ENCODE data around the gene RREB1. TPM values are rescaled to one million over a fixed set of nuclear protein-coding genes. Genes with fewer than 3 reads are reported as not detected.

The RREB1 gene
- total RNA-seq, 2 experiments from 2014 or later = 18.7 to 19.7 TPM

DNA sequence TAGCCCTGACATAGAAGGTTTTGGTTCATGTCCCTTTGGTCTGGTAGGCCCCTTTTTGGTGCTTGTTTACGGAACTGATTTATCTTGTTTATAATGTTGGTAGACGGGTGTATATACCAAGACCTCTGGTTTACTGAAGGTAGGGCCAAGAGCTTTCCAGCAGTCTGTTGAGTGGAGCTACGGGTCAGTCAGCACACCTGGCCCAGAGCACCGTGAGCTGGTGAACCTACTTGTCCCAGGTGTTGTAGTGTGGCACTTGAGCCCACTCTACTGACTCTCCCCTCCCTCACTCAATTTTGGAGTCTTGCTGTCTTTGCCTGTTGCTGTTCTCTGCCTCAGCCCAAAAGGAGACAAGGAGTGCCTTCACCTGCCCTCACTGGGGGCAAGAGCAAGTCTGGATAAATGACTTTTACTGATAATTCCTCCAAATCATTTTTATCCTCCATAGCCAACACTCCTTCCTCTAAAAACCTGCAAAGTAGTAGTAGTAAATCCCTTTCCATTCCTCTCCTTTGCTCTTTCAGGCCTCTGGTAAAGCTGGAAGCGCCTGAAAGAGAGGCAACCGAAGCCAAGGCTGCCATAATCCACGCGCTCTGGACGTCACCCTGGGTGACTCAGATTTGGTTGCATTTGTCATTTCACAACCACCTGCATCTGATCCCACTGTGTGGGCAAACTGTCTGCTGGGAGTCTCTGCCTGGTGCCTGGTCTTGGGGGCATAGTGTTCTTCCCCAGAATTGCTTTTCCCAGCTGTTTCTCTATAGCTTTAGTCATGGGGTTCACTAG lies 22.2 kb downstream of the RREB1 start:
- peak; percentile 72 for DNase-seq
- Mint-ChIP-seq H3K9me3 (no peaks in the 10 kb centered on the region), H3K27ac (peak overlapping the region; percentile 83), H3K4me1 (ENCODE audit: low read depth) (peaks cover 75% of the 10 kb centered on the region), H3K36me3 (ENCODE audit: low read depth) (peaks cover 41% of the 10 kb centered on the region), H3K27me3 (no peaks in the 10 kb centered on the region), H3K4me3 (no peak overlapping the region)
- TF ChIP-seq, protein P1, sequence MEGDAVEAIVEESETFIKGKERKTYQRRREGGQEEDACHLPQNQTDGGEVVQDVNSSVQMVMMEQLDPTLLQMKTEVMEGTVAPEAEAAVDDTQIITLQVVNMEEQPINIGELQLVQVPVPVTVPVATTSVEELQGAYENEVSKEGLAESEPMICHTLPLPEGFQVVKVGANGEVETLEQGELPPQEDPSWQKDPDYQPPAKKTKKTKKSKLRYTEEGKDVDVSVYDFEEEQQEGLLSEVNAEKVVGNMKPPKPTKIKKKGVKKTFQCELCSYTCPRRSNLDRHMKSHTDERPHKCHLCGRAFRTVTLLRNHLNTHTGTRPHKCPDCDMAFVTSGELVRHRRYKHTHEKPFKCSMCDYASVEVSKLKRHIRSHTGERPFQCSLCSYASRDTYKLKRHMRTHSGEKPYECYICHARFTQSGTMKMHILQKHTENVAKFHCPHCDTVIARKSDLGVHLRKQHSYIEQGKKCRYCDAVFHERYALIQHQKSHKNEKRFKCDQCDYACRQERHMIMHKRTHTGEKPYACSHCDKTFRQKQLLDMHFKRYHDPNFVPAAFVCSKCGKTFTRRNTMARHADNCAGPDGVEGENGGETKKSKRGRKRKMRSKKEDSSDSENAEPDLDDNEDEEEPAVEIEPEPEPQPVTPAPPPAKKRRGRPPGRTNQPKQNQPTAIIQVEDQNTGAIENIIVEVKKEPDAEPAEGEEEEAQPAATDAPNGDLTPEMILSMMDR (IDR thresholded peaks at IDR 0.05) = no peak
- ChIA-PET CTCF (interaction anchor here (1.1 to 1.7 kb wide), 4 partner anchors 10 to 434 kb away, joined by 3 to 5 read pairs (median 4); no protein-coding TSS in a partner anchor), POLR2A (interaction anchor here (1.0 to 2.3 kb wide), 6 partner anchors 11 to 24 kb away, joined by 3 to 9 read pairs (median 4); no protein-coding TSS in a partner anchor)
- intact Hi-C loops (cut with micrococcal nuclease) = no loop called here
- peak; percentile 80 for ATAC-seq

DNA sequence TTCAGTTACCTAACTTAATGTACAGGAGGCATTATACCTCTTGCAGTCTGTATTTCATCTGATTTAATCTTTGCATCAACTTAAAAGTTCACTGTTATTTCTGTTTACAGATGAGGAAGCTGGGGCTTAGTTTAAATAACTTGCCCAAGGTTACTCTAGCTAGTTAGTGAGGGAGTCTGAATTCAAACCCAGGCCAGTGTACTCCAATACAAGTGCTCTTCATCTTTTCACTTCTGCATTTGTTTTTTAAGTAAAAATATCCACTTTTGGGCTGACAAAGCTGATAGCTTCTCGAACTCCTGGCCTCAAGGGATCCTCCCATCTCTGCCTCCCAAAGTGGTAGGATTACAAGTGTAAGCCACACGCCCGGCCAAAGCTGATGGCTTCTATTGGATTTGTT lies 23.6 kb downstream of the RREB1 start:
- H3K36me3 Mint-ChIP-seq (ENCODE audit: low read depth) = peaks cover 35% of the 10 kb centered on the region
- TF ChIP-seq, protein P1 (IDR thresholded peaks at IDR 0.05) = no peak
- CTCF ChIA-PET = no interaction called here
- H3K4me3 Mint-ChIP-seq = no peak overlapping the region
- peaks cover 82% of the 10 kb centered on the region for H3K4me1 Mint-ChIP-seq (ENCODE audit: low read depth)
- no peaks in the 10 kb centered on the region for H3K27me3 Mint-ChIP-seq
- no peak for DNase-seq
- H3K9me3 Mint-ChIP-seq = no peaks in the 10 kb centered on the region
- ATAC-seq = no peak
- POLR2A ChIA-PET = interaction anchor here (1.1 kb wide), 1 partner anchor 10 kb away, joined by 4 read pairs; no protein-coding TSS in a partner anchor
- intact Hi-C loops (cut with micrococcal nuclease) = no loop called here
- H3K27ac Mint-ChIP-seq = no peak overlapping the region

DNA sequence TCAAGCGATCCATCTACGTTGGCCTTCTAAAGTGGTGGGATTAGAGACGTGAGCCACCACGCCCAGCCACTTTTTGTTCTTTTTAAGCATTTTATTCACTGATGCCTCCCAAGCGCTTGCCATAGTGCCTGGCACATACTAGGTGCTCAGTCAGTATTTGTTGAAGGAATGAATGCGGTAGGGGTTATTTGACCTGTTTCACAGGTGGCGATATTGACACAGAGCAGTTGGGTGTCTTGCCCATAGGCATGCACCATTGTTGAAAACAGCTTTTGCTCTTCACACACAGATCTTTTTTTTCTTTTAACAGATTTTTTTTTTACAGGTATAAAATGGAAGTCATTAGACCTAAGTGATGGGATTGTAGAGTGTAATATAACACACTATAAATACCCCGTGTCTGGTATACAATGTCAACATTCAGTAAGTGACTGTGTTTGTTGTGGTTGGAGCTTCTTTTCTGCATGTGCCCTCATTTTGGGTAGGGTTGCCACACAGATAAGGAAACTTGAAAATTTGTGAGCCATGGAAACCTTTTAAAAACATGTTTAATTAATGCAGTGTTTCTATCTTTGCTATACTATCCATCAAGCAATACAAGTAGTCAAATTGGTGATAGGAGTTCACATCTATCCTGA lies 24.8 kb downstream of the RREB1 start:
- DNase-seq (no peak), ATAC-seq (no peak)
- POLR2A ChIA-PET = interaction anchor here (1.1 kb wide), 1 partner anchor 11 kb away, joined by 4 read pairs; no protein-coding TSS in a partner anchor
- Mint-ChIP-seq H3K4me1 (ENCODE audit: low read depth) (peaks cover 85% of the 10 kb centered on the region), H3K9me3 (no peaks in the 10 kb centered on the region), H3K27me3 (no peaks in the 10 kb centered on the region), H3K27ac (peak overlapping the region; percentile 43), H3K4me3 (no peak overlapping the region), H3K36me3 (ENCODE audit: low read depth) (peaks cover 31% of the 10 kb centered on the region)
- intact Hi-C loops (cut with micrococcal nuclease) = no loop called here
- CTCF ChIA-PET = interaction anchor here (1.0 kb wide), 1 partner anchor 13 kb away, joined by 3 read pairs; no protein-coding TSS in a partner anchor
- TF ChIP-seq, protein P1 (IDR thresholded peaks at IDR 0.05) = no peak

DNA sequence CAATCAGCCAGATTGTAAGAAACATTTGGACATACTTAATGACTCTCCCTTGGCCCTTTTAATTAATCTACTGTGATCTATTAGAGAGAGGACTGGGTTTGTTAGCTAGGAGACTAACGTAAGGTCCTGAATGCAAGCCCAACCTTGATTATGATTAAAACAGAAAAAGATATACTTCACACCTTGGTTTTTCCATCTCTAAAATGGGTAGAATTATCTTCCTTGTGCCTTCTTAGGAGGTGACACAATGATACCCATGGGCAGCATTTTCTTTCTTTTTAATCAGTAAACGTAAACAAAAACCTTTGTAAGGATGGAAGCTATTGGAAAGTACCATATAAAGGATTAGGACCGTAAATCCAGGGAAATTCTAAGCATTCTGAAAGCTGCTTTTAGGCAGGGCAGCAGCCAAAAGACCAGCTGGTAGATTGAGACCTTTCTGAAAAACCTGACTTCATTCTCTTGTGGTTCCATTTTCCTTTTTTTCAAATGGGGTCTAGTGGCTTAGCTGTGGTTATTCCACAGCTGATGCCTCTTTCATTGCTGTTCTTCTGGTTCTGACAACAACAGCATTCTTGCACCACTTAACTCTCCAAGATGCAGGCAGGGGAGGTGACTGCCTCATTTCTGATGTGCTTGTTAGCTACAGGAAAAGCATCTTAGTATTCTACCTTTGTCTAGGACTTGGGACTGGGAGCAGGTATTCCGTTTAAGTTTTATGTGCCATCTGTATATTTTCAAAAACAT lies 27.4 kb downstream of the RREB1 start:
- Mint-ChIP-seq H3K4me3 (no peak overlapping the region), H3K36me3 (ENCODE audit: low read depth) (peaks cover 16% of the 10 kb centered on the region)

More for the DNA sequence above, 27.4 kb downstream of the RREB1 start:
- TF ChIP-seq, protein P1 (IDR thresholded peaks at IDR 0.05) = no peak
- Mint-ChIP-seq H3K9me3 (no peaks in the 10 kb centered on the region), H3K4me1 (ENCODE audit: low read depth) (peaks cover 84% of the 10 kb centered on the region), H3K27me3 (no peaks in the 10 kb centered on the region), H3K27ac (peak overlapping the region; percentile 63)
- intact Hi-C loops (cut with micrococcal nuclease) = no loop called here
- DNase-seq (no peak), ATAC-seq (no peak)
- ChIA-PET CTCF (interaction anchor here (0.9 to 1.4 kb wide), 9 partner anchors 11 to 103 kb away, joined by 3 to 4 read pairs (median 3); no protein-coding TSS in a partner anchor), POLR2A (interaction anchor here (0.9 to 1.9 kb wide), 5 partner anchors 11 to 25 kb away, joined by 3 to 6 read pairs (median 3); no protein-coding TSS in a partner anchor)
